Measurements from ENCODE around the gene PRDX2. TPM values are rescaled to one million over a fixed set of nuclear protein-coding genes. Genes with fewer than 3 reads are reported as not detected.

Gene PRDX2
- total RNA-seq (2012; rRNA removed) (351 and 371 TPM in 2 replicates), polyA plus RNA-seq (2012; rRNA removed) (378 and 383 TPM in 2 replicates), Bru-seq, nascent RNA (percentile 72 among the genes with signal in this experiment), BruChase-seq, experiment 1, labeled RNA remaining after a 6-hour chase (percentile 83 among the genes with signal in this experiment), BruChase-seq, experiment 2, labeled RNA remaining after a 2-hour chase (percentile 75 among the genes with signal in this experiment)
- 593 and 596 TPM in 2 replicates for polyA plus RNA-seq (2012; cell fraction: cytosol; rRNA removed)
- 149 and 228 TPM in 2 replicates for polyA plus RNA-seq (2012; cell fraction: nucleus; rRNA removed; ENCODE audit: low replicate concordance)
- long read RNA-seq, transcript PRDX2-201 (6 exons, 987 nt), result major isoform, 185 of 206 reads
- long read RNA-seq, partial matches to known transcripts, result 14 of 206 reads
- long read RNA-seq, other reads (novel, unspliced or antisense), result 6 of 206 reads

DNA sequence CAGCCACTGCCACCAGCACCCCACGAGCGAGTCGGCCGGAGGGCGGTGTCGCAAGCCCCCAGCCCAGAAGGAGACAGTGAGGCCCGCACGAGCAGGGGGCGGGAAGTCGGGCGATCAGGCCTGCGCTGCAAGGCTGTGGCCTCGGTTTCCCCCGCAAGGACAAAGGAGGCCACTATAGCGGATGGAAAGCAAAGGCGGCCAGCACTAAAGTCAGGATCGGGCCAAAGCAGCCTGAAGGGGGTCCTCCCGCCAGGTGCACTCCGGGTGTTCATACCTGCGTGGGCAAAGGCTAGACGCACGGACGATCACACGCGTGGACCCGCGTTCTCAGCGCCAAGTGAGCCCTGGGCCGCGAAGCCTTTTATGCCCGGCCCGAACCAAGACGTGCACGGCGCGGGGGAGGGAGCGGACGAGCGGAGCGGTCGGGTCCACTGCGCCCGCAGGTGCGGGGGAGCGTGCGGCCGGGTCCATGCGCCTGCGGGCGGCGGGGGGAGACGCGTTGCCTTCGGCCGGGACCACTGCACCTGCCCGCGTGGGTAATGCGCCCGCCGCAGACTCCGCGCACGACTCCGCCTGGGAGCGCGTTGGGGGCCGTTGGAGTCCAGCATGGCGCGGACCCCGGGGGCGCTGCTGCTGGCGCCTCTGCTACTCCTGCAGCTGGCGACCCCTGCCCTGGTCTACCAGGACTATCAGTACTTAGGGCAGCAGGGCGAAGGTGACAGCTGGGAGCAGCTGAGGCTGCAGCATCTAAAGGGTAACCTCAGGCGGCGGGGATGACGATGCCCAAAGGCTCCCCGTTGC, at the start of gene PRDX2, which contains the start of gene THSD8:
Gene PRDX2, minus strand, starts transcription at position 335 of the 801 bp plus-strand sequence. CDS start 539 bp downstream, outside the sequence.
Gene THSD8, plus strand, starts transcription at position 604 of the 801 bp plus-strand sequence. Its CDS starts 3 bp downstream, at position 607.
- peak within 1 kb of the TSS; percentile 78 for H3K27ac ChIP-seq (ENCODE audit: insufficient read depth, low read length)

More for the DNA sequence above, at the start of gene PRDX2, which contains the start of gene THSD8:
- intact Hi-C loops (cut with micrococcal nuclease) (no loop called here), dilution Hi-C loops (cut with HindIII; ENCODE audit: low sequenced_read_pairs, unreplicated experiment) (no loop called here), in situ Hi-C loops (cut with MboI; ENCODE audit: low sequenced_read_pairs) (loop anchor here (5.0 kb wide), 1 partner anchor 34 kb away; no protein-coding TSS in a partner anchor)
- no TSS peak for BruUV-seq (replicated peaks)
- H2AFZ ChIP-seq (replicated peaks; ENCODE audit: low read length, poor library complexity), result peak within 1 kb of the TSS; percentile 98
- H2BK120ac ChIP-seq (ENCODE audit: low read depth, low read length), result no peak within 1 kb of the TSS
- POLR2A ChIA-PET (ENCODE audit: unreplicated experiment), result interaction anchor here (0.8 to 0.9 kb wide), 2 partner anchors 10 kb away, joined by 3 read pairs; partner anchors contain the start of gene JUNB
- H3K9me1 ChIP-seq (ENCODE audit: insufficient read depth, low read length), result peaks cover 5% of the 10 kb centered on the region; the same call in 1 of the 2 replicates
- peak within 1 kb of the TSS; percentile 88 for H2AK9ac ChIP-seq (replicated peaks; ENCODE audit: low read depth, low read length, poor library complexity)
- H3K18ac ChIP-seq (ENCODE audit: low read depth, low read length), result peak within 1 kb of the TSS; percentile 45
- H4K5ac ChIP-seq (ENCODE audit: low read depth, low read length), result peak within 1 kb of the TSS; percentile 50; the same call in 1 of the 2 replicates
- H3K36me3 ChIP-seq (ENCODE audit: control insufficient read depth, insufficient read depth, low read length), result peaks cover 9% of the 10 kb centered on the region
- H3K4me1 ChIP-seq (ENCODE audit: control insufficient read depth, insufficient read depth, low read length), result peaks cover 6% of the 10 kb centered on the region
- no peaks in the 10 kb centered on the region for H3K9me3 ChIP-seq (ENCODE audit: control insufficient read depth, insufficient read depth, low read length)
- peak within 1 kb of the TSS; percentile 92 for H3K14ac ChIP-seq (replicated peaks; ENCODE audit: low read depth, low read length)
- H3K56ac ChIP-seq (ENCODE audit: extremely low read depth, insufficient read depth, low read length), result no peak within 1 kb of the TSS; the same call in 1 of the 2 replicates
- peak within 1 kb of the TSS; percentile 57 for H3K4ac ChIP-seq (ENCODE audit: low read depth, low read length)
- peak within 1 kb of the TSS; percentile 82 to 92 for H4K8ac ChIP-seq (ENCODE audit: low read depth in 2 of 2, low read length in 2 of 2)
- no peaks in the 10 kb centered on the region for H3K27me3 ChIP-seq (ENCODE audit: control insufficient read depth, insufficient read depth, low read length)
- ATAC-seq (ENCODE audit: low read depth), result peak; percentile 84
- H2BK20ac ChIP-seq (ENCODE audit: low read depth, low read length), result no peak within 1 kb of the TSS
- CTCF ChIA-PET, result interaction anchor here (0.7 to 1.1 kb wide), 2 partner anchors 34 to 45 kb away, joined by 3 to 5 read pairs; no protein-coding TSS in a partner anchor
- 0% methylated on average over 49 of the region's 78 CpGs; no CpG with 5 or more reads in 1 of the 2 experiments for whole genome bisulfite sequencing, 2 experiments (ENCODE audit: extremely low coverage in 2 of 2, insufficient read length in 1 of 2)
- peak within 1 kb of the TSS; percentile 90 for H3K4me3 ChIP-seq (ENCODE audit: insufficient read depth, low read depth, low read length)
- DNase-seq, result peak; percentile 65
- H2AK5ac ChIP-seq (ENCODE audit: low read depth, low read length), result peak within 1 kb of the TSS; percentile 76
- peak within 1 kb of the TSS; percentile 92 for H3K4me2 ChIP-seq (ENCODE audit: low read depth, low read length)
- peak; percentile 69; the same call in 1 of the 2 replicates for TF ChIP-seq MAZ (IDR thresholded peaks at IDR 0.05; ENCODE audit: borderline replicate concordance, low read depth, low read length)
- TF ChIP-seq POLR2A (IDR thresholded peaks at IDR 0.05; ENCODE audit: low read depth, low read length), result peak; percentile 92
- TF ChIP-seq CHD1 (IDR thresholded peaks at IDR 0.05; ENCODE audit: low read depth, low read length), result peak; percentile 98; the same call in 1 of the 2 replicates
- TF ChIP-seq, protein P1, sequence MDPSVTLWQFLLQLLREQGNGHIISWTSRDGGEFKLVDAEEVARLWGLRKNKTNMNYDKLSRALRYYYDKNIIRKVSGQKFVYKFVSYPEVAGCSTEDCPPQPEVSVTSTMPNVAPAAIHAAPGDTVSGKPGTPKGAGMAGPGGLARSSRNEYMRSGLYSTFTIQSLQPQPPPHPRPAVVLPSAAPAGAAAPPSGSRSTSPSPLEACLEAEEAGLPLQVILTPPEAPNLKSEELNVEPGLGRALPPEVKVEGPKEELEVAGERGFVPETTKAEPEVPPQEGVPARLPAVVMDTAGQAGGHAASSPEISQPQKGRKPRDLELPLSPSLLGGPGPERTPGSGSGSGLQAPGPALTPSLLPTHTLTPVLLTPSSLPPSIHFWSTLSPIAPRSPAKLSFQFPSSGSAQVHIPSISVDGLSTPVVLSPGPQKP (IDR thresholded peaks at IDR 0.05; ENCODE audit: borderline replicate concordance, low read depth, low read length), result no peak
- peak; percentile 97 for TF ChIP-seq BHLHE40 (IDR thresholded peaks at IDR 0.05; ENCODE audit: low read depth, low read length)
- H4K20me1 ChIP-seq (ENCODE audit: insufficient read depth, low read length), result no peaks in the 10 kb centered on the region
- H4K91ac ChIP-seq (ENCODE audit: insufficient read depth, low read depth, low read length), result peak within 1 kb of the TSS; percentile 35; the same call in 1 of the 2 replicates
- H2BK15ac ChIP-seq (ENCODE audit: low read depth, low read length), result no peak within 1 kb of the TSS
- peaks cover 4 to 24% of the 10 kb centered on the region in 2 experiments; a peak in 3 of 4 replicates for H3K79me1 ChIP-seq (ENCODE audit: low read depth in 1 of 2, low read length in 2 of 2)
- H3K9ac ChIP-seq (ENCODE audit: low read depth, low read length), result peak within 1 kb of the TSS; percentile 95
- H3K23ac ChIP-seq (ENCODE audit: low read depth, low read length), result peak within 1 kb of the TSS; percentile 94
- peak within 1 kb of the TSS; percentile 44 for H2BK5ac ChIP-seq (ENCODE audit: low read depth, low read length, poor library complexity, severe bottlenecking)
